GM10847 (cell line): ENCODE data around the gene MTOR.

Experiments
- POLR2A ChIP-seq: IDR thresholded peaks from 2 replicates; pipeline ENCODE4 v1.6.1; 2011; ENCODE audit not compliant: insufficient read length; ENCODE audit errors: extremely low read depth

Gene MTOR

GRCh38 chr1:11129649-11130390 lies 132.5 kb downstream of the MTOR start:
- no peak for TF ChIP-seq POLR2A

GRCh38 chr1:11126569-11126968 lies 135.8 kb downstream of the MTOR start:
- no peak for TF ChIP-seq POLR2A

GRCh38 chr1:11125931-11126330 lies 136.4 kb downstream of the MTOR start:
- TF ChIP-seq POLR2A, result no peak

GRCh38 chr1:11124965-11125364 lies 137.4 kb downstream of the MTOR start:
- no peak for TF ChIP-seq POLR2A

DNA sequence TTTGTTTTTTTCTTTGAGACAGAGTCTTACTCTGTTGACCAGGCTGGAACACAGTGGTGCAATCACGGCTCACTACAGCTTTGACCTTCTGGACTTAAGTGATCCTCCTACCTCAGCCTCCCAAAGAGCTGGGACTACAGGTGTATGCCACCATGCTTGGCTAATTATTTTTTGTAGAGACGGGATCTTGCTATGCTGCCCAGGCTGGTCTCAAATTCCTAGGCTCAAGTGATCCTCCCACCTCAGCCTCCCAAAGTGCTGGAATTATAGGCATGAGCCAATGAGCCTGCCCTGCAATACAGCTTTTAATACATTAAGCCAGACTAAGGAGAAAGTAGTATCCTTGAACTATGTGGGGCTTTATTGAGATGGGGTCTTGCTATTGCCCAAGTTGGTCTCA lies 146.0 kb downstream of the MTOR start:
- no peak for TF ChIP-seq POLR2A

DNA sequence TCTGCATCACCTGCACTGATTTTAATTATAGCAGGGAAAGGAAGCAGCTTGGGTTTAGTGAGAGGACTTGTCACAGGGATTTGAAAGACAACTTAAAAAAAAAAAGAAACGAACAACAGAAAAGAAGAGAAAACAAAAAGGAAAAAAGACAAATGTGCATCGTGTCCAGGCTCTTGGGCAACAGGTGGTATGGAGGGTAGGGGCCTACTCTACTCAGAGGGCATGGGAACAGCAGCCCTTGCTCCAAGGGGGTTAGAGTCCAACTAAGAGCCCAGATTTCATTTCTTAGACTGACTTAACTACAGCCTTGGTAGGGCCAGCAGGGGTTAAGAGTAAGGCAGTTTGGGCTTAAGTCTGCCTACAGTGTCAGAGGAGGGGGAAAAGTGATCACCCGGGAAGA lies 147.4 kb downstream of the MTOR start:
- no peak for TF ChIP-seq POLR2A

DNA sequence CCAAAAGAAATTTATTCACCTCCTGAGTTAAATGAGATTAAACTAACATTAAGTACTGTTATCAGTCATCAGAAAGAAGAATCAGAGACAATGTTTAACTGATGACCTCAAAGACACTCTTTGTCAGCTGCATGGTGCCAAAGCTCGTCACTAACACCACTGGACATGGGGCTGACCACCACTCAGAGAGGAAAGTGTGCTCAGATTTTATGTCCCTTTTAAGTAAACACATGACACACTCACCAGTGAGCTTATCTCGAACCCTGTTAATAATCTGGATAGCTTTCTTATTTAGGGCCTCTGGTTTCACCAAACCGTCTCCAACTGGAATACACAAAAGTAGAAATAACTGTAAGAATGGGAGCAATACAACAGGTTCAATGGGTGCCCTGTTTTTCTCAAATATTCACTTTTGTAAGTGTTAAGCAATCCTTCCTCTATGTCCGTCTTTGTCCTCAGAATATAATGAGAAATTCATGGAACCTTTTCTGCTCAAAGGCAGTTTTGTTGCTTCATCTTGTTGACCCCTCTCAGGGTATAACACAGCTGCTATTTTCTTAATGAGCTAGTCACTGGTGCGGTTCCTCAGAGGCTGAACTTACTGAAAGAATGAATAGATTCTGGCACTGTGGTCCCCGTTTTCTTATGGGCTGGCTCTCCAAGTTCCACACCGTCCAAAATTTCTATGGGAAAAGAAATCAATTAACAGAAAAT lies 153.1 kb downstream of the MTOR start:
- TF ChIP-seq POLR2A, result no peak

GRCh38 chr1:11107599-11107998 lies 154.8 kb downstream of the MTOR start:
- TF ChIP-seq POLR2A, result no peak

DNA sequence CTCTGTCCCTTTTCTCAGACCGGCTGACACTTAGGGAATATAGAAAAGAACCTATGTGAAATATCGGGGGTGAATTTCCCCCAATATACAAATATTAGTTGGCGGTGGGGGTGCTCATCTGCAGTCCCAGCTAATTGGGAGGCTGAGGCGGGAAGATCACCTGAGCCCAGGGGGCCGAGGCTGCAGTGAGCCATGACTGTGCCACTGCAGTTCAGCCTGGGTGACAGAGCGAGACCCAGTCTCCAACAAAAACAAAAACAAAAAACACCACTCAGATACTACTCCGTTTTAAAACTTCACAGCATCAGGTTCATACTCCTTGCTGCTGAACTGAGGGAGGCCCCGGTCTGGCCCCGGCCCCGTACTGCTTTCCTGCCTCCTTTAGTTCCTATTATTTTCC lies 156.8 kb downstream of the MTOR start:
- no peak for TF ChIP-seq POLR2A

GRCh38 chr1:11101347-11101746 lies 161.0 kb downstream of the MTOR start:
- TF ChIP-seq POLR2A, result no peak

- TF ChIP-seq POLR2A, result no peak
Observed at GRCh38 chr1:11100149-11100493, 162.2 kb downstream of the MTOR start.

GRCh38 chr1:11099310-11100148 lies 162.8 kb downstream of the MTOR start, which contains the start of gene EXOSC10:
Gene EXOSC10 (minus strand): TSS chr1:11099869. CDS start chr1:11099831, 38 bp downstream.
- peak; percentile 70 for TF ChIP-seq POLR2A

GRCh38 chr1:11098931-11099309 lies 163.4 kb downstream of the MTOR start:
- TF ChIP-seq POLR2A, result no peak

DNA sequence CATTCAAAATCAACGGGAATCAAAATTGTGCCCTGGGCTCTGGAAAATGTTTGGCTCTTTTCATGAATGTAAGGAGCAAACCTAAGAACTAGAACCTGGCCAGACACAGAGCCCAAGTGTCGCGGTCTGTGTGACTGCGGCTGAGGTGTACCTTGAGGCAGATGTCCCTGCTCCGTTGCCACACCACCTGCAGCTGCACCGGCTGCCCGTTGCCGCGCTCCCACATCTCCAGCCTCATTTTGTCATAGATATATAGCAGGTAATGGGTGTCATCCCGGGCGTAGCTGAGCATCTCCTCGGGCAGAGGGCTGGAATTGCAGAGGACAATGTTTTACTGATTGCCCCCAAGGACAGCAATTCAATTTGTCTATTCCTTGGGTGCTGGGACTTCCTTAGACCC lies 181.4 kb downstream of the MTOR start:
- no peak for TF ChIP-seq POLR2A

- TF ChIP-seq POLR2A, result no peak
Observed at GRCh38 chr1:11078631-11079030, 183.7 kb downstream of the MTOR start.
